GM19397 (cell line): ENCODE measurements around the gene RIT2.
"Not testable (repeated sequence)": the region's sequence is repeated elsewhere in the genome, so short reads cannot be mapped to it uniquely, and the experiment has no call there.

ENCODE experiments used
- ATAC-seq: cut with Tn5 transposase; IDR thresholded peaks from one replicate; pipeline ENCODE4 v1.9.1; 2021; ENCODE audit warnings: mild to moderate bottlenecking, moderate library complexity; ENCODE audit not compliant: unreplicated experiment

The RIT2 gene

GRCh38 chr18:42854558-42854957, 260.9 kb downstream of the RIT2 start:
- ATAC-seq, result no peak

DNA sequence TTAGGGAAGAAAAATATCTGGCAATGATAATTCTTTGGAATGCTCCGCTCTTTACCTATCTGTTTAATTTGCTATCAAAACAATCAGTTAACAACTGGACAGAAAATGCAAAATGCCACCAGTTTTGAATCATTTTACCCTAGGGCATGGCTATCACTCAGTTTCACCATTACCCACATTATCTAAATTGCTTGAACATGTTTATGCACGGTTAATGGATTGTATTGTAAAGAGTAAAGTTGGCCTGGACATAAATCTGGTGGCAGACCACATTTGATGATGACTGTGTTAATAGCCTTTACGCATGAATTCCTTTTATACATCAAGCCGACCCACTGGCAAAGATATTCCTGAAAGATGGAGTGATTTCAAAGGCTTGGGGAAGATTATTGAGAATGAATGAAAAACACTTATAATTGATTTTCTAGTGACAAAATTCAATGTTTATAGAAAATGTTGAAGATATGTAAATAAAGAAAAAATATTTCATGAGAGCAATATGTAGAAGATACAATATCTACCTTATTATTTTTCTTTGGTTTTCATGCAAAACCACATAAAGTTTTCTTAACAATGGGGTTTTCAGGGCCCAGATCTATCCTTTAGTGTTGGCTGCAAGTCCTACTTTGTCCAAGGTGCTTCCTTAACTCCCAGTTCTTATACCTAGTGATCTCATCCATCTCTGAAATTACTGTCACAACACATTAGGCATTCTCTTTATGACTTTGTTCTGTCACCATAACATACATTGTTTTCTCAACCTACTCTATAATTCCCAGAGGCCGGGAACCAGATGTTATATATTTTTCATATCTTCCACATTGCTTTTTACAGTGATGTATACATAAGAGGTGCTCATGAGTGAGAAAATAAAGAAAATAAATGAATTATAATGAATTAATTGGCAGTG, 265.1 kb downstream of the RIT2 start:
- no peak for ATAC-seq

DNA sequence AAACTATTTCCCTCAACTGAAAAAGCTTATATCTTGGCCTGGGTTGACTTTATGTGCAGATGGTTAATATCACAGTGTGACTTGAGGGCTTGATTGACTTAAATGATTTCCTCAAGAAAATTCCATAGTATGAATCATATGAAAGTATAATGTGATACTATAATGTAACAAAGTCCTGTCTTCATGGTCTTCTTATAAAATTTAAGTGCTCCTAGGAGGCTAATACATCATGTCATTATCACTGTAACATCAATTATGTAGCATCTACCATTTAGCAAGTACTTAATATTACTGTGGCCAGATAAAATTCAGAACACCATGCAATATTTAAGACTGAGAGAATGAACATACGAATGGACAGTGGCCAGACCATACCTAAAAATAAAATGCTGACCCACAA, 276.1 kb downstream of the RIT2 start:
- ATAC-seq, result no peak

DNA sequence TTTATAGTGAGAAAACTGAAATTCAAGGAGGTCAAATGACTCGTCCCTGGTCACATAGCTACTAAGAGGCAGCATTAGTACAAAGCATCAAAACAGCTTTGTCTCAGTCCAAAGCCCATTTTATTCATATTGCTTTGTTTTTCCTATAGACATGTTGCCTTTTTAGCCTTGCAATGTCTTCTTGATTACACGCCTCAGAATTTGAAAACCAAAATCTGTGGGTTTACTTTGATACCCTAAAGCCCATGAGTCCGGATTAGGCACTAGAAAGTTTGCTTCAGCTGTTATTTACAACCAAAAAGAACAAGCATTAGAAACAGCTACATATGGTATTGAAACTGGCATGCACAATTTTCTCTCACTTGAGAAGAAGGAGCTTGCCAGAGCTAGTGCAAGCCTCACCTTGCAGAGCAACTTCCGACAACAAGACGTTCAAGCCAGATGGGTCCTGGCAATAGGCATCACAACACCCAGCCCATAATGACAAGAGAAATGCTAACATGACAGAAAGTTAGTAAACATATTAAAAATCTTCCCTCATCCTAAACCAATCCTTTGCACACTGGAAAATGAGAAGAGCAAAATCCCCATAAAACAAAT, 276.8 kb downstream of the RIT2 start:
- ATAC-seq, result no peak

DNA sequence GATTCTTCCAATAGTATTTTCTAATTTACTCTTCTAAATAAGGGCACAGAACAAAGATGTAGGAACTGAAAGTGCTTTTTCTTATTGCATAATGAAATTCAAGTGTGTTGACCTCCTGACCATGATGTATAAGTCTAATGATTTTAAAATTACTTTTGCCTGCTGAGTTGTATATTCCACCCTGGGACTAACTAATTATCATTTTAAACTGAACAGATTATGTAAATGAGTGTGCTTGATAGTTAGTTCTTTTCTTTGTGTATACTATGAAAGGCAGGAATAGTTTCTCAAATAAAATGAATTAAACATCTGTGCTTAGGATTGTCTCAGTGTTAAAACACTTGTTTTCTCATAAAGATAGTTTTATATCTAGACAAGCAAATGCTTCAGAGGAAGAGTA, 284.5 kb downstream of the RIT2 start:
- ATAC-seq, result no peak

DNA sequence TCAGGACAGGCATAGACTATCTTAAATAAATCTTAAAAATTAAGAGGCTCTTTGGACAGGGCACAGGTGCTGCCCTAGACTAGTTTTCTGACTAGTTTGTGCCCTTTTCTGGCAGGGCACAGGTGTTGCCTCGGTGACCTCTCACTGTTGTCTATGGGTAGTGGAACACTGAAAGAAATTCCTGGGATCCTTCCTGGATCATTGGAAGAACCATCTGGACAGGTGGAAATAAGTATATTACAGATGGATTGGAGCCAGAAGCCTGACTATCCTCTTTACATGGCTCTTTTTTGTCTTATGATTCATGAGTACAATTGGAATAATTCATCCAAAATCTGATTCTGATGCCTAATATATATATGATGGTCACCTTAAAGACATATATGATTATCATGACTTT, 286.6 kb downstream of the RIT2 start:
- no peak for ATAC-seq

- no peak for ATAC-seq
These were observed 291.3 kb downstream of the RIT2 start for GRCh38 chr18:42824178-42824577.

- ATAC-seq, result no peak
These were observed 292.8 kb downstream of the RIT2 start for GRCh38 chr18:42822711-42823110.

- ATAC-seq, result no peak
These were observed 294.0 kb downstream of the RIT2 start for GRCh38 chr18:42821492-42821891.

GRCh38 chr18:42814618-42815017, 300.9 kb downstream of the RIT2 start:
- no peak for ATAC-seq

GRCh38 chr18:42814184-42814583, 301.3 kb downstream of the RIT2 start:
- no peak for ATAC-seq

DNA sequence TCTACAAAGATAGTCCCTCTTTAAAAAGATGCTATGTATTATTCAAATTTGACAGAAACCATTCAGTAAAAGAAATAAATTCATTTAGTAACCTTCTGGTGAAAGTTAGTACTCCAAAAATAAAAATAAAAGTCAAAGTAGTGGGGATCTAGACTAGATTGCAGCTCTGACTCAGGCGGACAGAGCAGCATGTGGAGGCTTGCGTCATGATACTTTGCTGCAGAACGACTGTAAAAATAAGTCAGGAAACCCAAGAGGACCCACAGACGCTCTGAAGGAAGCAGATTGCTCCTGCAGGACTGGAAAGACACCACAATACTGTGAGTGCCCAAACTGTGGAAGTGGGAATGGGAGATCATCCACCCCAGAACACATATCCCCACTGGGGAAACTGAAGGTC, 301.9 kb downstream of the RIT2 start:
- no peak for ATAC-seq

DNA sequence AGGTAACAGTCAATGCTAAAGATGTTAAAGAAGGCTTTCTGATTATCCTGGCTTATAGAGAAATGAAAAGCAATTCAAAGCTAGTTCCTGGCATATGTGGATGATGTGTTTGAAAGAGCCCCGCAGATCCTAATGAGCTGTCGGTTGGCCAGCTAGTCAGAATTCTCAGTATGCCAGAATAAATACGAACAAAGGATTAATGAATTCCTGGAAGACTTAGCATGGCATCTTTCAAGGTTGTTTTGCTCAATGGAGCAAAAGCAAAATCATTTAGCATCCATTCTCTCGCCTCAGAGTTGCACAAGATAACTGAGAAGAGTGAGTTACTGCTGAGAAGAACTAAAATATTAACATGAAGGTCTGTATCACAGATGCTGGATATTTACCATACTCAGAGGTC, 307.6 kb downstream of the RIT2 start:
- no peak for ATAC-seq

DNA sequence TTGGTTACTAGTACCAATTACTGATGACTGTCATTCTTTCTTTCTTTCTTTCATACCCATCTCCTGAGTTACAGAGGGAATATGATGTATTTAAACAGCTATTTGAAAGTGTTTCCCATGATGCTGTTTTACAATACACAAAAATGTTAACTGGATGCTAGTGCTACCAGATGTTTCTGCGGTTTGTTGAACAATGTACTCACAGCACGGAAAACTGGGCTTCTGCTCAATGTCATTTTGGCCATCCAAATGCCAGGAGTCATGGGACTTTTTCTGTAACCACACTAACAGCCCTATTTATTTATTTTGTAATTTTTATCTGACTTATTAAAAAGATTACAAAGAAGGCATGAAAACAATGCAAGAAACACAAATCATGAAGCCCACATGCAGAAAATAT, 313.8 kb downstream of the RIT2 start:
- no peak for ATAC-seq

DNA sequence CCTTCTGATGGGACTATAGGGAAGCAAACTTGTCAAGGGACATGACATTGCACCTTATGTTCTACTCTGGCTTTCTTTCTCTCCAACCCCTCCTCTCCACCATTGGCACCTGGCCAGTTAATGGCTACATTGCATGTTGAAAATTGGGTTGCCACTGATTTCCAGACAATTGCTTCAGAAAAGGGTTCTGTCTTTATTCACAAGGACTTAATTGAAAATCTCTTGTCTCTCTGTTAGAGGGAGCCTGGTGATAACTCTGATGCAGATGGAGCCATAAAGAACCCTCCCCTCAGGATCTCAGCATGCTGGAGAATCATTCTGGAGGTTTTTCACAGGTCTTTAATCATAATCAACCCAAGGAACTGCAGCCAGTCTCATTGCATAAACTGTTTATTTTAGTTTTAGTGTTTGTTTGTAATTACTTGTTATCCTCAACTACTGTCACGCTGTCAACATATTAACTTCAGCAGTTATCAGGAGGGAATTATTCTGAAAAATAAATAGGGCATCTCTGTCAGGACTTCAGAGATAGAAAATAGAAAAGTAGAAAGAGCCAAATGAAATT, 316.8 kb downstream of the RIT2 start:
- no peak for ATAC-seq

DNA sequence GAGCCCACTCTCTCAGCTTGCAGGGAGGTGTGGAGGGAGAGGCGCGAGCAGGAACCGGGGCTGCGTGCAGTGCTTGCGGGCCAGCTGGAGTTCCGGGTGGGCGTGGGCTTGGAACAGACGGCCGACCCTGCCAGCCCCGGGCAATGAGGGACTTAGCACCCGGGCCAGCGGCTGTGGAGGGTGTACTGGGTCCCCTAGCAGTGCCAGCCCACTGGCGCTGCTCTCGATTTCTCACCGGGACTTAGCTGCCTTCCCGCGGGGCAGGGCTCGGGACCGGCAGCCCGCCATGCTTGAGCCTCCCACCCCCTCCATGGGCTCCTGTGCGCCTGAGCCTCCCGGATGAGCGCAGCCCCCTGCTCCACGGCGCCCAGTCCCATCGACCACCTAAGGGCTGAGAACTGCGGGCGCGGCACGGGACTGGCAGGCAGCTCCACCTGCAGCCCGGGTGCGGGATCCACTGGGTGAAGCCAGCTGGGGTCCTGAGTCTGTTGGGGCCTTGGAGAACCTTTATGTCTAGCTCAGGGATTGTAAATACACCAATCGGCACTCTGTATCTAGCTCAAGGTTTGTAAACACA, 320.2 kb downstream of the RIT2 start:
- not testable (repeated sequence) for ATAC-seq

DNA sequence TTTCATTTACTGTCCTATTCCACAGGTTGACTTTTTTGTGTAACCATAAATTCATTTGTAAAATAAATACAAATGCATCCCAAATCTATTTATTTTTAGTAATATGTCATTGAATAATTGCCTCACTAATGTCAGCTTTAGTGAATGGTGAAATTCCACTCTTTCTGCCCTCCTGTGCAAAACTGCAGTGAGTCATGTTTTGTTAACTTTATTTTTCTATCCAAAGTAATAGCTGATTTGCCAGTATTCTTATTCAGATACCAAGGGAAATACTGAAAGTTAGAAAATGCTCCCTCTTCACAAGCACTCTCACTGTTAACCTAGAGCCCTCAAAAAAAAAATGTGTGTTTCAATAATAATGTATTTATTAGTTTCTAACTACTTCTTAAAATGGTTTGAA, 322.8 kb downstream of the RIT2 start:
- no peak for ATAC-seq

DNA sequence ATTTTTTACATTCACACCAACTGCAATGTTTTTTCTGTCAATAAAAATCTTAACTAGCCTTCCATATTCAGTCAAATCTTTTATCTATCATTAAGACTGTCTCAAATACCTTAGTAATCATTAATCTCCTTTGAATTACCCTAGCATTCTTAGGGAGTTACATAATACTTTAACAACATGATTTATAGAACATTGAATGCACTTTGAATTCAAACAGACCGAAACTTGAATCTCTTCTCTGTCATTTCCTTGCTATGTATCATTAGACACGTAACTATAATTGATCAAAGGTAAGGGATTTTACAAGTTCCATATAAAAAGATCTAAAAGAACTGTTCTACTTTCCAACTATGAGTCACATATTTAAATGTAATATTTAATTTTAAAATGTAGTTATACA, 330.9 kb downstream of the RIT2 start:
- no peak for ATAC-seq

GRCh38 chr18:42782929-42783328, 332.6 kb downstream of the RIT2 start:
- ATAC-seq, result no peak

DNA sequence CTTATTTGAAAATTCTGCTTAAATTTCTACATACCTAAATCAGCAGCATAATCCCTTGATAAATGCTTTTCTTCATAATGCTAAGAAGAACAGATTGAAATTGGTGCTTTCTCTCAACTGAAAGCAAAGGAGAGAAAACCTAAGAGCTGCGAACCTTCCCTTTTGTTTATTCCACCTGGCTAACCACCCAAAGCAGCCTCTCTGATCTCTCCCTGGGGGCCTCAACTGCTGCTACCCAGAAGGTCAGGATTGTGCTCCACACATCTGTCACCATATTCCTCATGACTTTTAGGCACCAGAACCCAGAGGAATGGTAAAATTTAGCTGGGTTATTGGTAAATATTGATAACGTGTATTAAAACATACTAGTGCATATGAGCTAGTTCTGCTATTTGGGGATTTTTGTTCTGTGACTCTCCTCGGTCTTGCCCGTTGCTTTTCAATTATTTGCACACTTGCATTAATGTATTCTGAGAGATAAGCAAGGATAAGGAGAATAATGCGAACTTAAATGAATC, 334.1 kb downstream of the RIT2 start:
- no peak for ATAC-seq

DNA sequence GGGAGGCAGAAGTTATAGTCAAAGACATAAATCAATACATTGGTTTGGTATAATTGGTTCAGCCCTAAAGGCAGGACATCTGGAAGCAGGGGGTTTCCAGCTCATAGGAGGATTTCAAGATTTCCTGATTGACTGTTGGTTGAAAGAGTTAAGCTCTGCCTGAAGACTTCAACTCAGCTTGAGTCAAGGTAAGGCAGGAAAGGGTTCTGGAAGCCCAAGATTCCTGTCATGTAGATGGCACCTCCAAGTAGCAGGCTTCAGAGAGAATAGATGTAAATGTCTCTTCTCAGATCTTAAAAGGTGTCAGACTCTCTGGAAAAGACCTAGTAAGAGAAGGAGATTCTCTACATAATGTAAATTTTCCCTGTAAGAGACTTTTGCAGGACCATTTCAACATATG, 335.3 kb downstream of the RIT2 start:
- no peak for ATAC-seq
